ENCODE measurements around the gene ZNF750.

The ZNF750 gene

GRCh38 chr17:82839617-82840292, at the start of gene ZNF750:
Gene ZNF750 (minus strand): TSS chr17:82840022. CDS start chr17:82832454, 7,568 bp downstream.
- Histone ChIP-seq H3K36me3 (ENCODE audit: control insufficient read depth, insufficient read depth, low read length) (no peaks in the 10 kb centered on the region), H3K27me3 (ENCODE audit: control insufficient read depth, insufficient read depth, low read length) (no peaks in the 10 kb centered on the region), H3K4me1 (ENCODE audit: control insufficient read depth, insufficient read depth, low read length) (no peaks in the 10 kb centered on the region), H3K9me3 (ENCODE audit: control insufficient read depth, low read length) (no peaks in the 10 kb centered on the region), H3K9ac (ENCODE audit: low read length) (no peak within 1 kb of the TSS), H3K4me3 (ENCODE audit: low read length) (no peak within 1 kb of the TSS)

- Histone ChIP-seq H3K27me3 (ENCODE audit: control insufficient read depth, insufficient read depth, low read length) (no peaks in the 10 kb centered on the region), H3K4me3 (ENCODE audit: low read length) (no peak overlapping the region), H3K9me3 (ENCODE audit: control insufficient read depth, low read length) (no peaks in the 10 kb centered on the region), H3K4me1 (ENCODE audit: control insufficient read depth, insufficient read depth, low read length) (peaks cover 73% of the 10 kb centered on the region), H3K9ac (ENCODE audit: low read length) (peak overlapping the region; percentile 65), H3K36me3 (ENCODE audit: control insufficient read depth, insufficient read depth, low read length) (no peaks in the 10 kb centered on the region)
Measured at GRCh38 chr17:82888583-82889495, 49.0 kb upstream of the ZNF750 start.

- Histone ChIP-seq H3K9ac (ENCODE audit: low read length) (no peak overlapping the region), H3K36me3 (ENCODE audit: control insufficient read depth, insufficient read depth, low read length) (no peaks in the 10 kb centered on the region), H3K4me1 (ENCODE audit: control insufficient read depth, insufficient read depth, low read length) (peaks cover 72% of the 10 kb centered on the region), H3K9me3 (ENCODE audit: control insufficient read depth, low read length) (no peaks in the 10 kb centered on the region), H3K27me3 (ENCODE audit: control insufficient read depth, insufficient read depth, low read length) (no peaks in the 10 kb centered on the region), H3K4me3 (ENCODE audit: low read length) (no peak overlapping the region)
Measured at GRCh38 chr17:82887255-82888164, 47.7 kb upstream of the ZNF750 start.

- no peaks in the 10 kb centered on the region for H3K27me3 ChIP-seq (ENCODE audit: control insufficient read depth, insufficient read depth, low read length)
- H3K4me3 ChIP-seq (ENCODE audit: low read length): no peak overlapping the region
- no peaks in the 10 kb centered on the region for H3K36me3 ChIP-seq (ENCODE audit: control insufficient read depth, insufficient read depth, low read length)
- H3K9ac ChIP-seq (ENCODE audit: low read length): no peak overlapping the region
- H3K9me3 ChIP-seq (ENCODE audit: control insufficient read depth, low read length): no peaks in the 10 kb centered on the region
- H3K4me1 ChIP-seq (ENCODE audit: control insufficient read depth, insufficient read depth, low read length): peaks cover 56% of the 10 kb centered on the region
Measured at GRCh38 chr17:82884970-82885353, 45.1 kb upstream of the ZNF750 start.

- no peaks in the 10 kb centered on the region for H3K9me3 ChIP-seq (ENCODE audit: control insufficient read depth, low read length)
- H3K4me1 ChIP-seq (ENCODE audit: control insufficient read depth, insufficient read depth, low read length): peaks cover 51% of the 10 kb centered on the region
- H3K36me3 ChIP-seq (ENCODE audit: control insufficient read depth, insufficient read depth, low read length): no peaks in the 10 kb centered on the region
- H3K9ac ChIP-seq (ENCODE audit: low read length): no peak overlapping the region
- H3K27me3 ChIP-seq (ENCODE audit: control insufficient read depth, insufficient read depth, low read length): no peaks in the 10 kb centered on the region
- H3K4me3 ChIP-seq (ENCODE audit: low read length): no peak overlapping the region
Measured at GRCh38 chr17:82884341-82884969, 44.6 kb upstream of the ZNF750 start.

GRCh38 chr17:82883419-82884031, 43.7 kb upstream of the ZNF750 start:
- Histone ChIP-seq H3K9me3 (ENCODE audit: control insufficient read depth, low read length) (no peaks in the 10 kb centered on the region), H3K36me3 (ENCODE audit: control insufficient read depth, insufficient read depth, low read length) (no peaks in the 10 kb centered on the region), H3K4me3 (ENCODE audit: low read length) (no peak overlapping the region), H3K9ac (ENCODE audit: low read length) (peak overlapping the region; percentile 57), H3K27me3 (ENCODE audit: control insufficient read depth, insufficient read depth, low read length) (no peaks in the 10 kb centered on the region), H3K4me1 (ENCODE audit: control insufficient read depth, insufficient read depth, low read length) (peaks cover 42% of the 10 kb centered on the region)

- Histone ChIP-seq H3K9ac (ENCODE audit: low read length) (peak overlapping the region; percentile 57), H3K36me3 (ENCODE audit: control insufficient read depth, insufficient read depth, low read length) (no peaks in the 10 kb centered on the region), H3K9me3 (ENCODE audit: control insufficient read depth, low read length) (no peaks in the 10 kb centered on the region), H3K27me3 (ENCODE audit: control insufficient read depth, insufficient read depth, low read length) (no peaks in the 10 kb centered on the region), H3K4me3 (ENCODE audit: low read length) (peak overlapping the region; percentile 9), H3K4me1 (ENCODE audit: control insufficient read depth, insufficient read depth, low read length) (peaks cover 38% of the 10 kb centered on the region)
Measured at GRCh38 chr17:82882715-82883418, 43.0 kb upstream of the ZNF750 start.

- Histone ChIP-seq H3K4me3 (ENCODE audit: low read length) (peak overlapping the region; percentile 9), H3K9me3 (ENCODE audit: control insufficient read depth, low read length) (no peaks in the 10 kb centered on the region), H3K36me3 (ENCODE audit: control insufficient read depth, insufficient read depth, low read length) (no peaks in the 10 kb centered on the region), H3K9ac (ENCODE audit: low read length) (peak overlapping the region; percentile 57), H3K27me3 (ENCODE audit: control insufficient read depth, insufficient read depth, low read length) (no peaks in the 10 kb centered on the region), H3K4me1 (ENCODE audit: control insufficient read depth, insufficient read depth, low read length) (peaks cover 40% of the 10 kb centered on the region)
Measured at GRCh38 chr17:82881900-82882714, 42.3 kb upstream of the ZNF750 start.

GRCh38 chr17:82881324-82881823, 41.6 kb upstream of the ZNF750 start:
- H3K4me1 ChIP-seq (ENCODE audit: control insufficient read depth, insufficient read depth, low read length): peaks cover 48% of the 10 kb centered on the region
- no peaks in the 10 kb centered on the region for H3K36me3 ChIP-seq (ENCODE audit: control insufficient read depth, insufficient read depth, low read length)
- H3K4me3 ChIP-seq (ENCODE audit: low read length): no peak overlapping the region
- no peaks in the 10 kb centered on the region for H3K27me3 ChIP-seq (ENCODE audit: control insufficient read depth, insufficient read depth, low read length)
- H3K9ac ChIP-seq (ENCODE audit: low read length): peak overlapping the region; percentile 57
- no peaks in the 10 kb centered on the region for H3K9me3 ChIP-seq (ENCODE audit: control insufficient read depth, low read length)

Data from mucosa of stomach (tissue), 1 donor.